Neural progenitor cell (in vitro differentiated cells): Measurements from ENCODE around the gene PIGN. TPM values are rescaled to one million over a fixed set of nuclear protein-coding genes. Genes with fewer than 3 reads are reported as not detected.
A peak's percentile ranks its signal among the peaks of the same experiment; 100 is the strongest.

Experiments used
- DNase-seq: peaks from one replicate; pipeline ENCODE4 v3.0.0-alpha.2; 2016; ENCODE audit warnings: low spot score
- H2AFZ ChIP-seq: fragments of 200-600 bp; sonication (generic); replicated peaks from 2 replicates; pipeline ENCODE4 v1.6.1; 2016; ENCODE audit warnings: antibody characterized with exemption
- H3F3A ChIP-seq: fragments of 200-600 bp; sonication (generic); 2 replicates; pipeline ENCODE4 v1.6.1; 2016; ENCODE audit warnings: antibody characterized with exemption, low read depth
- H3K27ac ChIP-seq: fragments of 200-600 bp; sonication (generic); 2 replicates; pipeline ENCODE4 v1.5.1; 2016; ENCODE audit warnings: mild to moderate bottlenecking
- H3K27me3 ChIP-seq: fragments of 200-600 bp; sonication (generic); 2 replicates; pipeline ENCODE4 v1.6.1; 2016; ENCODE audit warnings: mild to moderate bottlenecking, moderate library complexity
- H3K36me3 ChIP-seq: fragments of 200-600 bp; sonication (generic); 2 replicates; pipeline ENCODE4 v1.5.1; 2016
- H3K4me1 ChIP-seq: fragments of 200-600 bp; sonication (generic); 2 replicates; pipeline ENCODE4 v1.6.1; 2016; ENCODE audit warnings: mixed run types
- H3K4me2 ChIP-seq: fragments of 200-600 bp; sonication (generic); 2 replicates; pipeline ENCODE4 v1.6.1; 2016
- H3K4me3 ChIP-seq: fragments of 200-600 bp; sonication (generic); 2 replicates; pipeline ENCODE4 v1.5.1; 2016
- H3K79me2 ChIP-seq: fragments of 200-600 bp; sonication (generic); 2 replicates; pipeline ENCODE4 v1.6.1; 2016; ENCODE audit warnings: low read depth
- H3K9ac ChIP-seq: fragments of 200-600 bp; sonication (generic); 2 replicates; pipeline ENCODE4 v1.6.1; 2016
- H3K9me3 ChIP-seq: fragments of 200-600 bp; sonication (generic); 2 replicates; pipeline ENCODE4 v1.5.1; 2016; ENCODE audit warnings: low read depth
- H4K20me1 ChIP-seq: fragments of 200-600 bp; sonication (generic); 2 replicates; pipeline ENCODE4 v1.6.1; 2016; ENCODE audit warnings: low read depth
- H3K27ac Mint-ChIP-seq: 3 replicates; pipeline ENCODE4 v1.8.0; 2021; ENCODE audit warnings: mixed read lengths
- H3K27me3 Mint-ChIP-seq: 2 replicates; pipeline ENCODE4 v1.8.0; 2022; ENCODE audit warnings: low read depth, mild to moderate bottlenecking, inconsistent platforms, moderate library complexity, mixed read lengths; ENCODE audit not compliant: insufficient read depth
- H3K36me3 Mint-ChIP-seq: 3 replicates; pipeline ENCODE4 v1.8.0; 2021; ENCODE audit warnings: mixed read lengths
- H3K4me1 Mint-ChIP-seq: 3 replicates; pipeline ENCODE4 v1.8.0; 2021; ENCODE audit warnings: mixed read lengths
- H3K4me3 Mint-ChIP-seq: 3 replicates; pipeline ENCODE4 v1.8.0; 2021; ENCODE audit warnings: mild to moderate bottlenecking, moderate library complexity, mixed read lengths
- H3K9me3 Mint-ChIP-seq: 3 replicates; pipeline ENCODE4 v1.8.0; 2020; ENCODE audit warnings: mixed read lengths
- EZH2 ChIP-seq: fragments of 200-600 bp; sonication (generic); IDR thresholded peaks from 2 replicates; pipeline ENCODE4 v1.6.1; 2017; ENCODE audit warnings: antibody characterized with exemption, mild to moderate bottlenecking, moderate library complexity
- EZH2phosphoT487 ChIP-seq: fragments of 200-600 bp; sonication (generic); IDR thresholded peaks from 2 replicates; pipeline ENCODE4 v1.6.1; 2017; ENCODE audit warnings: antibody characterized with exemption
- total RNA-seq: library from RNA; depleted of rRNA; stranded (reverse); fragments of >200 nt; gene quantifications from 2 replicates; pipeline ENCODE4 v1.2.3, GENCODE V29; 2015; ENCODE audit warnings: low replicate concordance
- TF ChIP-seq, protein P1 (sequence below): fragments of 200-600 bp; sonication (generic); IDR thresholded peaks from 2 replicates; pipeline ENCODE4 v1.5.1; 2017; ENCODE audit warnings: antibody characterized with exemption, mild to moderate bottlenecking

The PIGN gene
- total RNA-seq, 1 donor from 2014 or later = 48.9 TPM

DNA sequence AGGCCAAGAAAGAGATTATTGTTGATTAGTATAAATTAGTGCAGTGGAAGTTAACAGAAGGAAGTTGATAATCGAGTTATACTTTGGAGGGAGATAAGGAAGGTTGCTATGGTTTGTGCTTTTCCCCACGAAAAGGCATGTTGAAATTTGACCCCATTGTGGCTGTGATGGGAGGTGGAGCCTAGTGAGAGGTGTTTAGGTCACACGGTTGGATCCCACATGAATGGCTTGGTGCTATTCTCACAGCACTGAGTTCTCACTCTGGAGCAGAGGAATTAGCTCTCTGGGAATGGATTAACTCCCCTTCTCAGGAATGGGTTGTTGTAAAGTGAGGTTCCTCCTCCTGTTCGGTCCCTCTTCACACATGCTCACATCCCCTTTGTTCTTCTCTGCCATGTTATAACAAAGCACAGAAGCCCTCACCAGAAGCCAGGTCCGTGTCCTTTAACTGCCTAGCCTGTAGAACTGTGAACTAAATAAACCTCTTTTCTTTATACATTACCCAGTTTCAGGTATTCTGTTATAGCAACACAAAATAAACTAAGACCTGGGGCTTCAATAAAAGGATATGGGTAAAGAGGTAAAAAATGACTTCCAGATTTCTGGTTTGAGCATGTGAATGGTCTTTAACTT lies 21.9 kb downstream of the PIGN start:
- no peaks in the 10 kb centered on the region for H3K9me3 Mint-ChIP-seq
- DNase-seq = peak; percentile 13

DNA sequence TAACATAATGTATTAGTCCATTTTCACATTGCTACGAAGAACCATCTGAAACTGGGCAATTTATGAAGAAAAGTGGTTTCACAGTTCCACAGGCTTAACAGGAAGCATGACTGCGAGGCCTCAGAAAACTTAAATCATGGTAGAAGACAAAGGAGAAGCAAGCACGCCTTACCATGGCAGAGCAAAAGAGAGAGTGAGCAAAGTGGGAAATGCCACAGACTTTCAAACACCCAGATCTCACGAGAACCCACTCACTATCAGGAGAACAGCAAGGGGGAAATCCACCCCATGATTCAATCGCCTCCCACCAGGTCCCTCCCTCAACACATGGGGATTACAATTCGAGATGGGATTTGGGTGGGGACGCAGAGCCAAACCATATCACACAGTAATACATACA lies 22.5 kb downstream of the PIGN start:
- Mint-ChIP-seq H3K4me1 (peaks cover 5% of the 10 kb centered on the region), H3K4me3 (no peak overlapping the region), H3K27ac (no peak overlapping the region), H3K36me3 (peaks cover 10% of the 10 kb centered on the region), H3K9me3 (no peaks in the 10 kb centered on the region), H3K27me3 (peaks cover 3% of the 10 kb centered on the region)
- Histone ChIP-seq H3K4me2 (no peak overlapping the region), H3K4me3 (no peak overlapping the region), H3K9ac (no peak overlapping the region), H3K79me2 (no peaks in the 10 kb centered on the region), H3K9me3 (no peaks in the 10 kb centered on the region), H3K4me1 (no peaks in the 10 kb centered on the region), H3F3A (peaks cover 4% of the 10 kb centered on the region), H3K27me3 (no peaks in the 10 kb centered on the region), H3K27ac (no peak overlapping the region), H4K20me1 (no peaks in the 10 kb centered on the region), H3K36me3 (no peaks in the 10 kb centered on the region), H2AFZ (no peak overlapping the region)
- TF ChIP-seq, protein P1, sequence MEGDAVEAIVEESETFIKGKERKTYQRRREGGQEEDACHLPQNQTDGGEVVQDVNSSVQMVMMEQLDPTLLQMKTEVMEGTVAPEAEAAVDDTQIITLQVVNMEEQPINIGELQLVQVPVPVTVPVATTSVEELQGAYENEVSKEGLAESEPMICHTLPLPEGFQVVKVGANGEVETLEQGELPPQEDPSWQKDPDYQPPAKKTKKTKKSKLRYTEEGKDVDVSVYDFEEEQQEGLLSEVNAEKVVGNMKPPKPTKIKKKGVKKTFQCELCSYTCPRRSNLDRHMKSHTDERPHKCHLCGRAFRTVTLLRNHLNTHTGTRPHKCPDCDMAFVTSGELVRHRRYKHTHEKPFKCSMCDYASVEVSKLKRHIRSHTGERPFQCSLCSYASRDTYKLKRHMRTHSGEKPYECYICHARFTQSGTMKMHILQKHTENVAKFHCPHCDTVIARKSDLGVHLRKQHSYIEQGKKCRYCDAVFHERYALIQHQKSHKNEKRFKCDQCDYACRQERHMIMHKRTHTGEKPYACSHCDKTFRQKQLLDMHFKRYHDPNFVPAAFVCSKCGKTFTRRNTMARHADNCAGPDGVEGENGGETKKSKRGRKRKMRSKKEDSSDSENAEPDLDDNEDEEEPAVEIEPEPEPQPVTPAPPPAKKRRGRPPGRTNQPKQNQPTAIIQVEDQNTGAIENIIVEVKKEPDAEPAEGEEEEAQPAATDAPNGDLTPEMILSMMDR = no peak
- TF ChIP-seq EZH2 (no peak), EZH2phosphoT487 (no peak)
- no peak for DNase-seq

More for the DNA sequence above, 21.9 kb downstream of the PIGN start:
- H3K27ac Mint-ChIP-seq = no peak overlapping the region
- peaks cover 8% of the 10 kb centered on the region for H3K36me3 Mint-ChIP-seq
- H3K4me3 Mint-ChIP-seq = no peak overlapping the region
- H3K4me1 ChIP-seq = no peaks in the 10 kb centered on the region
- H3K9me3 ChIP-seq = no peaks in the 10 kb centered on the region
- peaks cover 5% of the 10 kb centered on the region for H3K4me1 Mint-ChIP-seq
- H4K20me1 ChIP-seq = no peaks in the 10 kb centered on the region
- H3K27me3 Mint-ChIP-seq = no peaks in the 10 kb centered on the region
- H3K36me3 ChIP-seq = no peaks in the 10 kb centered on the region
- H3K9ac ChIP-seq = no peak overlapping the region
- H3K27ac ChIP-seq = peak overlapping the region; percentile 11
- TF ChIP-seq EZH2 (no peak), EZH2phosphoT487 (no peak)
- TF ChIP-seq, protein P1 = no peak
- H3F3A ChIP-seq = peaks cover 4% of the 10 kb centered on the region
- H3K79me2 ChIP-seq = no peaks in the 10 kb centered on the region
- no peak overlapping the region for H2AFZ ChIP-seq
- no peak overlapping the region for H3K4me3 ChIP-seq
- no peaks in the 10 kb centered on the region for H3K27me3 ChIP-seq
- H3K4me2 ChIP-seq = peak overlapping the region; percentile 4

DNA sequence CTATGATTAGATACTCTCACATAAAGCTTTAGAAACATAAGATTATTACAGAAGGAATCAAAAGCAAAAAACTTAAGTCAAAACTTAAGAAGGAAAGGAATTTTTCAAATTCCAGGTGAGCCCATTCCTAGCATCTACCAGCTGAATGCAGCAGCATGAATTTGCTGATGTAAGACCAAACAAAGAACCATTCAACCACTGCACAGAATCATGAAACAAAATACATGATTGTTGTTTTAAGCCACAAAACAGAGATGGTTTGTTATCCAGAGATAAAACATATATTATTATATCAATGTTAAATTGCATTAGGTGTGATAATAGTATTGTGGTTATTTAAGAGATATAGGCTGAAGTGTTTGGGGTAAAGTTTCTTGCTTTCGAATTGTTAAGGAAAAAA lies 29.0 kb downstream of the PIGN start:
- Histone ChIP-seq H3K4me3 (no peak overlapping the region), H3K27ac (no peak overlapping the region), H3K27me3 (no peaks in the 10 kb centered on the region), H4K20me1 (no peaks in the 10 kb centered on the region), H3K36me3 (no peaks in the 10 kb centered on the region), H3K9me3 (no peaks in the 10 kb centered on the region), H3K4me1 (no peaks in the 10 kb centered on the region), H2AFZ (no peak overlapping the region), H3K4me2 (no peak overlapping the region), H3K9ac (no peak overlapping the region), H3F3A (no peaks in the 10 kb centered on the region), H3K79me2 (no peaks in the 10 kb centered on the region)
- Mint-ChIP-seq H3K36me3 (peaks cover 4% of the 10 kb centered on the region), H3K27ac (no peak overlapping the region), H3K4me3 (no peak overlapping the region), H3K27me3 (peaks cover 3% of the 10 kb centered on the region), H3K9me3 (no peaks in the 10 kb centered on the region), H3K4me1 (no peaks in the 10 kb centered on the region)
- DNase-seq = no peak
- TF ChIP-seq EZH2 = no peak
- TF ChIP-seq, protein P1 = no peak
- no peak for TF ChIP-seq EZH2phosphoT487
